Activated CD8-positive, alpha-beta memory T cell treated with anti-CD3 and anti-CD28 coated beads, Interleukin-2, amount 50 U/mL, for 24 hours (primary cell): ENCODE measurements around the gene CACNA1E.

Experiments
- DNase-seq: peaks from one replicate; pipeline ENCODE4 v3.0.0-alpha.2; 2020; ENCODE audit errors: extremely low read depth

The CACNA1E gene

DNA sequence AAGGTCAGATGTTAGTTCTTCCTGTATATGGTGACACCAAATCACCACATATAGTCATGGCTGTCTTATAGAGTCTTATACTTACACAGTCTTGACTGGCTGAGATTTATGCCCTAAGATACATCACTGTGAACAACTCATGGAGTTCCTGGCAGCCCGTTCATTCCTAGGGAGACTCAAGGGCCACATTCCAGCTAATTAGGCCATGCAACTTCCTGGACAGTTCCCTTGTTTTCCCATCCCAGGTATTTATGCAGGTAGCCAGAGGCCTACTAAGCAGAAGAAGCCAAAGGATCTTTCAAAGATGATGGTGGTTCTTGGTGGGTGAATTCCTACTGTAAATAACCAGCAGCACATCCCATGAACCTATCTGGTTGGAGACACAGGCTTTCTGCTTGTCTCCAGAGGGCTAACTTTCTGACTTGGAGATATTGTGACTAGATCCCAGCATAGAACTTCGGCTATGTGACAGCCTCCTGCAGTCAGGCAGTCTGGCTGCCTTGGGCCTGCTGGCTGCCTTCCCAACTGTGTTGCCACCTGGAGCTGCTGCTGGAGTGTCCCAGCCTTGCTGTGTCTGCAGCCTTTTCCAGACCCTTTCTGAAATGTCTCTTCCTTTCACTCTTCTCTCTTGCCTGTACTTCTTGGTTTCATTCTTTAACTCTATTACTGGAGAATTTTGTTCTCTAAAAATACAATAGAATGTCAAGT, 283.8 kb downstream of the CACNA1E start:
- no peak for DNase-seq

DNA sequence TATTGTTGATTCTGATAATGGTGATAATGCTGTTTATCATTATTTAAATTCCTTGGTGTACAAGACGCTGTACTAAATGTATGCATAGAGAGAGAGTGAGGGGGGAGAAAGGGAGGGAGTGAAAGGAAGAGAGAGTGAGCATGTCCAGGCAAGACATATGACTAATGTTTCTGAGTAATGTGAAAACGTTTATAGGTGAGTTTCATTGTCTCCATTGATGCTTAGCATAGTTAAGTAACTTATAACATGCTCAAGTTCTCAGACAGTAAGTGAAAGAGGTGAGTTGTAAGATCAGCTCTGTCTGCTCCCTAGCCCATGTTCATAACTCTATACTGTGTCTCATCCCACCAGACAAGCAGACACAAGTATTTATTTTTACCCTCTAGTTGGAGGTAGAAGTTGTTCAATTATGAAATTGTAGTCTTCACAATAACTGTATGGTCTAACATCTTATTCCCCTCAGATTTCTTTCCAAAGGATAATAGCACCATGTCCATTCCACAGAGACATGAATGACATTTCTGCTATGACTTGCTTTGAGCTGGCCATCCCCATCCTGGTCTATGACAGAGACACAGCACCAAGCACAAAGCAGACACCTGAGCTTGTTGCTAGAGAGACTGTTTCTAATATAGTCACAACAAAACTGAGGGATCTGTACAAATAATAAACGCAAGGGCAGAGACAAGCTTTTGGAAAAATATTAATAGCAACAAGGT, 285.1 kb downstream of the CACNA1E start:
- no peak for DNase-seq

DNA sequence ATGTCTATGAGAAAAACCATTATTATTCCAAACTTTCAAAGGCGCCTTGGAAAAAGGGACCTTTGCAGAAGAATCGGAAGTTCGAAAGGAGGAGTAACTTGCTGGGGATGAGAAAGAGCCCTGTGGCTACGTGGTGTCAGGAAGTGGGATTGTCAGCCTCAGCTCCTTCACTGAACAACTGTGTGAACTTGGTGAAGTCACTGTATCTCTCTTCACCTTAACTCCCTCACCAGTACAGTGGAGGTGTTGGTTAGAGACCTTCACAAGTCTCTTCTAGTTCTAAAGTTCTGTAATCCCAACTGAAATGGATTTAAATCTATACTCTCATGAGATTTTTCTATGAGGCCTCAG, 285.6 kb downstream of the CACNA1E start:
- no peak for DNase-seq

DNA sequence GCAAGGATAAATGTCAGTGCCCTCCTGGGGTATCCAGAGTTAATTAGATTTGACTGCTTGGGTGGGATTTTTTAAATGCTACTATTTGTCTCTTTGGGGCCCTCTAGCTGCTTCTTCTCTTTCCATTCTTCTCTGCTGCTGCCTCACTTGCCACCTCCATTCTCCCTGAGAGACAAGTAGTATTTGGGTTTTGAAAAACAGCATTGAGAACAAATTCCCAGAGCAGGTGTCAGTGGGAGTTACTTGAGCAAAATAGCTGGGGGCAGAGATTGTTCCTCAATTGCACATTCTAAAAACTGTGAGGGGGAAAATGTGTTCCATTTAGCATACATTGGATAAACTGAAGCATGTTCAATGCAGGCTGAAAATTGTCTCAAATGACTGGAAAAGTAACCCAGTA, 286.5 kb downstream of the CACNA1E start:
- DNase-seq = no peak

DNA sequence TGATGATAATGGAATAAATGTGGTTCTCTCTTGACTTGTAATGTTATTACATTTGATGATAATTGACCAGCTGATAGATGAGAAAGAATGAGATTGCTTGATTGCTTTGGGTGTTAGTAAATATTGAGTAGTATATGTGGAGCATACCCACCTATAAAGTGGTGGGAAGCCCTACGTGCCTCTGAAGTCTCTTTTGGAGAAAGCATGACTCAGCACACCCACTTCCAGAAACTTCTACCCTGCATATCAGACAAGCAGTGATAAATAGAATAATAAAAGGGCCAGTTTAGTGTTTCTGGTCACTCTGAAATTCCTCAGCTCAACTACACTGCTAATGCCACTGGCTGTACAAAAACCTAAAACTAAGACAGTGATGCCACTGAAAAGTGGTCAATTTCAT, 289.4 kb downstream of the CACNA1E start:
- no peak for DNase-seq

DNA sequence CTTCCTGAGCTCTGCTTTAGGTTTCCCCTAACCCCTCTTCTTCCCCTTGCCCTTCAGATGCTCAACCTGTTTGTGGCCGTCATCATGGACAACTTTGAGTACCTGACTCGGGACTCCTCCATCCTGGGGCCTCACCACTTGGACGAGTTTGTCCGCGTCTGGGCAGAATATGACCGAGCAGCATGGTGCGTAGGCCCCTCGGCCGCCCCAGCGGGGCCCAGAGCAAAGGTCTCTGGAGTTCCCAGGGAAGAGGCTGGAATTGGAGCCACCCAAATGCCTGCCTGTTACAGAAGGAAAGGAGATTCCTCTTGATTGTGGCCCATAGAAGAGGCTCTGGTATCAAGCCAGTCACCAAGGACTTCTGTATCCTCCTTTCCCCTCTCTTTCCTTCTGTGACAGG, 292.7 kb downstream of the CACNA1E start:
- DNase-seq = no peak

DNA sequence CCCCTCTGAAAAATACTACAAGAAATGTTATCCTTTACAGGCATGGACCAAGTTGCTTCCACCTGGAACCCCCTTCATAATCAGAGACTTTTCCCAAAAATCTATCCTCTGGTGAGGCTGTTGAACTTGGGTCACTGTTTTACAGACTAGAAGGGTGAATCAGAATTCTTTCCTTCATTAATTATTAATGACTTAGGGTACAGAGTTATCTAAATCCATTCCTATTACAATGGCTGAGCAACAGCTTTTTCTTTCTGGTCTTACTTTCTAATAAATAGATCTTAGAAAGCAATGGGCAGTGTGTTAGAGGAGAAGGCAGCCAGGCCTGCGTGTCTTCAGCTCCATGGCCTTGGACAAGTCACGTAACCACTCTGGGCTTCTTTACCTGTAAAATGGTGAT, 294.0 kb downstream of the CACNA1E start:
- no peak for DNase-seq

DNA sequence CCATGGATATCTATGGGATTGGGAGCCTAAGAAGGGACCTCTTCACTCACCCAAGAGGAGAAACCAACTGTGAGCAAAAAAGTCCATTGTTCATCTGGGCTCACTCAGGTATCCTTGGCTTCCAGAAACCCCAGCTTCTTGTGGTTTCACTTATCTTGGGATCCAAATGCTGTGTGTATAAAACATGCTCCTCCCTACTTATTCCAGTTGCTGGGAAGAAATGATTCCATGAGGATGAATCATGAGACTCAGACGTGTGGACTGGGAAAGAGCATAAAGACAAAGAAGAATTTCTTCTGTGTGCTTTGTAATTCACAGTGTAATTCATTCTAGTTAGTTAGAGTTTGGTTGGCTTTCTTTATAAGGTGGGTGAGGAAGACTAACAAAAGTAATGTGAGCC, 294.5 kb downstream of the CACNA1E start:
- no peak for DNase-seq

DNA sequence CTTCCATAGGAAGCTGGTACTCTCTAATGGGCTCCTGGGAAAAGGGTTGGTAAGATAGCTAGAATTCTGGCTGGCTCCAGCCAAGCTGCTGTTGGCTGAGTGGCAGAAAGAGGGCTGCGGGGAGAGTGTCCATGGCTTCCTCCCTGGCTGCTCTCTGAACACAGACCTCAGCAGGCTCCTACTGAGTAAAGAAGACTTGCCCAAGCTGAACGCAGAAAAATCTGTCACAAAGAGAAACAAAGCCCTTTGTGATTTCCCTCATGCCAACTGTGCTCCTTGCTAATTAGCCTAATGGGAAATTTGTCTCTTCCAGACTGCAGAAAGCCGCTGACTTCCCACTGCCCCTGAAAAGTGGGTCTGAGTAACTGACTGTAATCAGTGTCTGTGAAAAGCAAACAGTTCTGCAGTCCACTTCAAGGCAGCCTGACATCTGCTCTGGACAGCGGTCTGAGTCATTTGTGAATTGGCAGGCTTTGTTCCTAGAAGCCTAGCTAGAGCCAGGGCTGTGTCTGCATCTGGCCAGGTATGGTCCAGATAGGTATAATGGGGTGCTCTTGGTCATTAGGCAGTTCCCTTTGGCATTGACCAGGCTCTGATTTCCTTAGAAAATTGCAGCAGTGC, 295.4 kb downstream of the CACNA1E start:
- DNase-seq = no peak

DNA sequence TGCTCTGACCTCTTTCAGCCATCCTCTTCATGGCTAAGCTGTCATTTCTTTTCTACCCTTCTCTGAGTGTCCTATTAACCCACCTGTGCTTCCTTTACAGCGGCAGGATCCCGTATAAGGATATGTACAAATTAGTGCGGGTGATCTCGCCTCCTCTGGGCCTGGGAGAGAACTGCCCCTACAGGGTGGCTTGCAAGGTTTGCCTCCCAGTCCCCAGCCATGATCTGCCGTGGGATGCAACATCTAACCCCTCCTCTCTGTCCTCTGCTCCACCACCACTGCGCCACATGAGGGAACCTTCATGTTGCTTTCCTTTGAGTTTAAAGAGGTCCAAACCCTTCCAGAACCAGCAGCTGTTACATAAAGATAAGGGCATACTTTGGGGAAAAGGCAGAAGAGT, 296.0 kb downstream of the CACNA1E start:
- DNase-seq = no peak

DNA sequence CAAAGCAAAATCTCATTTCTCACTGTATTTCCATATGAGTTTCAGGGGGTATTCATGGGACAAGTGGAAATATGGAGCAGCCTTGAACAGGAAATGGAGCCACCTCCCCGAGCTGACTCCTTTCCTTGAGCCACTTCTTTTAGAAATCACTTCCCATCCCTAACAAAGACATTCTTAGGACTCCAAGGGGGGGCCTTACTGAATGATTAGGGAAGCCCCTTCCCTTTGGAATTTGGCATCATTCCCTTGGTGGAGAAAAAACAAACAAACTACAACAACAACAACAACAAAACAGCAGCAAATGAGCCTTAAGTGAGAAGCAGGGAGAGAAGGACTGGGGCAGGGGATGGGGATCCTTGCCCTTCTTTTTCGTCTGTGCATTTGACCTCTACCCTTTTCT, 299.9 kb downstream of the CACNA1E start:
- DNase-seq = no peak

DNA sequence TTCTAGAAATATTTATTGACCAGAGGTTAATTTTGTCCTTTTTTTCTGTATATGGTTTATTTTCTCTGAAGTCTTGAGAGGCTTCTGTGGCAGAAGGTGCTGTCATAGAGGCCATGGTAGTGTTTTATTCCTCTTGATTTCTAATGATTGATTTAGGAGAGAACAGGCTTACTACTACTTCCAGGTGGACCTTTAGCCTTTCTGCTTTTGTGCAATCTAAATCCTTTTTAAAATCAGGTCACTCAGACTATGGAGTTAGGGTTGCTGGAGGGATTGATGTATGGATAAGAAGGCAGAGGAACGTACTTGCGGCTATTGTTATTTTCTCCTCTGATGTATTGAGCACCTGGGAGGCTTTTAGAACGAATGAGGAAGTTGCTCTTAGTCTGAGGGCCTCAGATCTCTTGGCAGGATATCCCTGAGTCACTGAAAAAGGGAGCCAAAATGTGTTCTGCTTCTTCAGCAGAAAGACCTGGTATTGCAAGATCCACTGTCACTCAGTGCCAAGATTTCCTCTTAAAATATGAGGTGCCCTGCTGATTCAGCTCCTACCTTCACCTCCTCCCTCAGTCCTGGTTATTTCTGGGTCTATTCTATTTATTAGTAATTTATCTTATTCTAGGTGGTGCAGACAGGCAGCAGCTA, 300.8 kb downstream of the CACNA1E start:
- DNase-seq = no peak

DNA sequence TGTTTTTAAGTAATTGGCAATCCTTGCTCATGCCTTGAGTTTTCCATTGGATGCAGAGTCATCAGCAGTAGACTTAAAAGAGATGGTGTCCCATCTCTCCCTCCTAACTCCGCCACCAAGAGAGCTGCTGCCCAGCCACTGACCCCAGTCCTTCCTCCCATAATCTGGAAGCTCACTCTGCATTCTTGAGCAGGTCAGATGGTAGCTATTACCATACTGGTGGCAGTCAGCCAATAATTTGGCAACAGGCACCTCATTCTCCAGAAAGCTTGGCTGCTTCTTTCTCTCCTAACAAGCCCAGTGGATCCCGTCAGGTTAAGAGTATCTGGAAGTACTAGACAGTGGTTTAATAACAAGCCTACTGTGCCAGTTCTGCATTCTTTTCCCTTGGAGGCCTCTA, 306.1 kb downstream of the CACNA1E start:
- no peak for DNase-seq

DNA sequence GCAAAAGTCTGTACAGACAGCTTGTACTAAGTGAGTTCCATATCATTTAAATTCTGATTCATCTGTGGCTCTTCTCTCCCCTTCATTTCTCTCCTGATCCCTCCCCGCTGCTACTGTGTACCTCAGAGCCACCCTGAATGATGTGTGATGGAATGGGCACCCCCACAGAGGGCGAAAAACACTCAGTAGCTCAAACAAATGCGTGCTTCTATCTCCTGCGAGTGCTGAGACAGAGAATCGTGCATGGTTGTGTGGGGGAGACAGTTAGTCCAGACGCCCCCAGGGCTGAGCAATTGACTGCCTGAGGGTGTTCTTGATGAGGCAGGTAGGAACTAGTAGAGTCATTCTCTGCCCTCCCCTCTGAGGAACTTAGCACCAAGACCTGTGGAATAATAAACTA, 308.4 kb downstream of the CACNA1E start:
- DNase-seq = no peak

DNA sequence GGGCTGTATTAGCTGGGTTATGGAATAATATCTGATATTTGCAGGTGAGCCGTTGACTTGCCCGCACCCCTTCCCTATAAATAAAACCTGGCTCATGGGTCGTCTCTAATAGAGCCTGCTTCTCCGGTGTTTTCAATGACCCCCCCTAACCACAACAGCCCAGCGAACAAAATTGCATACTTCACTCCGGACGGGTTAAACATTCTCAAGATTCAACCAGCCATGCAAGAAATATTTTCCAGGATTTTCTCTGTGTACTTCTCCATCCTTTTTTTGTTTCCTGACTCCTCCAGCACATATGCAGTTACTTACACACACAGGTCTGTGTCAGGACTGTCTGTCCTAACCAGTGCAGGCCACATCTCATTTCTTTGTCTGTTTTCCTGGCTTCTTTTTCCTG, 310.5 kb downstream of the CACNA1E start:
- DNase-seq = no peak

DNA sequence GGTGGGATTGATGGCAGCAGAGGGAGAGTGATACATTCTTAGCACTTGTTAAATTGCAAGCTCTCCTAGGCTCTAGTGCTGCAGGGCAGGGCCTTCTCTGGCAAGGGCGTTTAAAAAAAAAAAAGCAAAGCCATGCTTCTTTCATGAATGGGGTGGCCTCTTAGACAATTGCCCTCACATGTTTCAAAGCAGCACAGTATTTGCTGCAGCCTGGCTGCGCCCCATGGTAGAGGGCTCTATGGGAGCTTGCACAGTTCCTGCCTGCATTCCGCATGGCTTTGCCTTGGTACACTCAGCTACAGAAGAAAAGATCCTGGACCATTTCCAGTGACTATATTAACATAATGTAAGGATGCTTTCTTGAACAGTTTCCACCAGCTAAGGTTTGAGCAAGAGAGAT, 311.0 kb downstream of the CACNA1E start:
- DNase-seq = no peak

DNA sequence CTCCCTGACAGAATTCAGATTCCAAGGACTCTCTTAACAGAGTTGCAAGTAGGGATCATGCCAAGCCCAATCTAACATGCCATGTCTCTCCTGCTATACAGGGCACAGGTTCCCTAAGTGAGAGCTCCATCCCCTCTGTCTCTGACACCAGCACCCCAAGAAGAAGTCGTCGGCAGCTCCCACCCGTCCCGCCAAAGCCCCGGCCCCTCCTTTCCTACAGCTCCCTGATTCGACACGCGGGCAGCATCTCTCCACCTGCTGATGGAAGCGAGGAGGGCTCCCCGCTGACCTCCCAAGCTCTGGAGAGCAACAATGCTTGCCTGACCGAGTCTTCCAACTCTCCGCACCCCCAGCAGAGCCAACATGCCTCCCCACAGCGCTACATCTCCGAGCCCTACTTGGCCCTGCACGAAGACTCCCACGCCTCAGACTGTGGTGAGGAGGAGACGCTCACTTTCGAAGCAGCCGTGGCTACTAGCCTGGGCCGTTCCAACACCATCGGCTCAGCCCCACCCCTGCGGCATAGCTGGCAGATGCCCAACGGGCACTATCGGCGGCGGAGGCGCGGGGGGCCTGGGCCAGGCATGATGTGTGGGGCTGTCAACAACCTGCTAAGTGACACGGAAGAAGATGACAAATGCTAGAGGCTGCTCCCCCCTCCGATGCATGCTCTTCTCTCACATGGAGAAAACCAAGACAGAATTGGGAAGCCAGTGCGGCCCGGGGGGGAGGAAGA, 315.0 kb downstream of the CACNA1E start:
- DNase-seq = no peak

DNA sequence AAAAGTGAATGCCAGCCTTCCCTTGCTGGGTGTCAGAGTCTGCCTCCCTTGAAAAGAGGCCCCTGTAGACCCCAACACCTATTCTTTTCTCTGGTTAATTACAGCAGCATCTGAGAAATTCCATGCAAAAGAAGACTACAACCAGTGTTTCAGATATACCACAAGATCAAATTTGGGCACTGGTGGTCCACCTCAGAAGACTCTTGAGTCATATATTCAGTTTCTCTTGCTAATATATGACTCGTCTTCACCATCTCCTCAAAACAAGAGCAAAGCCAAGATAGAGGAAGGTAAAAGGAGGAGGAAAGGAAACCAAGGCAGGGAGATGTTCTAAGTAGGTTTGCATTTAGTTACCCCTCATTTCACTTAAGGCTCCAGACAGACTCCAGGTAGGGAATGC, 318.3 kb downstream of the CACNA1E start:
- no peak for DNase-seq

DNA sequence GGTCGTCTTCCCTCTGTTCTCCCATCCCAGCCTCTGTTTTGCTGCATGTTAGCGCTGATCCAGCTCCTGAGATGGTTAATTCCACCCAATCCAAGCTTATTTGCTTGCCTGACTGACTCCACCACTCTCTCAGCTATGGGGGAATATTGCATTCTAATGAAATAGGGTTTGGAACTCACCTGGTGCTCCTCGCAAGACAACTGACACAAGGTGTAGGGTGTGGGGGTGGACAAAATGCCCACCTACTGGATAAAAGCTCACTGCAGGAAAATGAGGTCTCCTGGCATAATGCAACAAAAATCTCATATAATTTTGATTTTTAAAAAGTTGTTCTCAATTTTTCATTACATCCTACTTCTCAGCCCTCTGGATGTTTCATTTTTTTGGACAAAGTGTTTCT, 319.1 kb downstream of the CACNA1E start:
- DNase-seq = no peak

DNA sequence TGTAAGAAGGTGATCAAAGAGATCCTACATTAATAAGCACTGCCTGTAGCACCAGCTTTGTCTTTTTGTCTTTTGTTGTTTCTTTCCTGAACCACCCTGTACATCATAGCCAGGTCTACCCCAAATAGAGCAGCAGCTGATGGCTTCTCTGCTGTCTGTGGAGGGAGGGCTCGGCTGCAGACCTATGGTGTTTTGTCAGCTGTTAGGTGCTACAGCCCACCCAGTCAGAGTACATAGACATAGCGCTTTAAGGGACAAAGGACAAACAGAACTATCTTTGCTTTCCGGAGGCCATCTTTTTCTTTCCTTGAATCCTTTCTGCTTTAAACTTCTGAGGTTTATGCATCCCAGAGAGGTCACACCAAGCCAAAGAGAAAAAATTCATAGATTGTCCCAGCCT, 320.1 kb downstream of the CACNA1E start:
- DNase-seq = no peak

DNA sequence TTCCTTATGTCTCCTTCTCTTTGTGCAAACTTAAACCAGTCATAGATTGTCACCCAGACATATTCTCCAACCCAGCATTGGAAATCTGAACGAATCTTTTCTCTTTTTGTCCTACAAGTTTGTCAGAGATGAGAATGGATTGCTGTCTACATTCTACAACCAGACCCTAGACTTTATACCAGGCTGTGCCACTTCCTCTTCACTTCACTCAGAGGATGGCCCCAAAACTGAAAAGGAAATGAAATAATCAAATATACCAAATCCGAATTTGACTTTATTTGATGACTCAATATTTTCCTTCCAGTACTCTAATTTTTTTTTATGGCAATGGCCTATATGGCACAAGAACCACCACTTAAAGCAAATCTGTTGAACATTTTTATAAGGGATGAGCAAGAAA, 321.7 kb downstream of the CACNA1E start:
- no peak for DNase-seq

DNA sequence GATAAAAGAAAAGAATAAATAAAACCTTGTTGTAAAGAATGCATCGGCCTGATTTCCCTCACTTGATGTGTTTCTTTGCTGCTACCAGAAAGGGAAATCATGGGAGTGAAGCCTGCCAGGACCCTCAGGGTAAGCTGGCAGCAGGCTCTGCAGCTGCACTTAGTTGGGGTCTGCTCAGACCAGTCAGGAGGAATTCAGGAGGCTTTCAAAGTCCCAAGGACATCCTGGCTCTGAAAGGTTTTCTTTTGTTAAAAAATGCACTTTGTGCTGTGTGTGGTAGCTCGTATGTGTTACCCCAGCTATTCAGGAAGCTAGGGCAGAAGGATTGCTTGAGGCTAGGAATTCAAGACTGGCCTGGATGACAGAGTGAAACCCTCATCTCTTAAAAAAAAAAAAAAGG, 323.4 kb downstream of the CACNA1E start:
- DNase-seq = no peak
